OCI-LY7 (cell line): ENCODE results near the gene DTWD2. TPM values are rescaled to one million over a fixed set of nuclear protein-coding genes. Genes with fewer than 3 reads are reported as not detected.

ENCODE experiments used
- BruUV-seq: library from RNA; stranded (reverse); fragments of 400-500 nt; replicated peaks from 2 replicates; lab custom pipeline; 2021; lab: Mats Ljungman, UMichigan
- CTCF ChIA-PET: fragments of 300-600 bp; sonication (Branson Sonifier 250); formaldehyde crosslinking; loops from one replicate; lab custom pipeline; 2022; ENCODE audit warnings: antibody characterized with exemption; ENCODE audit not compliant: unreplicated experiment; lab: Charles Lee
- POLR2A ChIA-PET: fragments of 300-600 bp; sonication (Branson Sonifier 250); formaldehyde crosslinking; loops from one replicate; lab custom pipeline; 2022; ENCODE audit warnings: antibody characterized with exemption; lab: Charles Lee
- DNase-seq: peaks from one replicate; pipeline ENCODE4 v3.0.0-alpha.2; 2015; ENCODE audit warnings: low spot score
- H2AFZ ChIP-seq: fragments of 200-600 bp; sonication (generic), shearing (Covaris generic); 2 replicates; pipeline ENCODE4 v1.6.1; 2014; ENCODE audit warnings: mild to moderate bottlenecking, antibody characterized with exemption, low read length, moderate library complexity
- H3K27ac ChIP-seq: fragments of 200-600 bp; sonication (generic); 2 replicates; pipeline ENCODE4 v1.5.1; 2014; ENCODE audit warnings: mixed run types, low read depth, mild to moderate bottlenecking, moderate library complexity, low read length, inconsistent platforms; ENCODE audit not compliant: poor library complexity, severe bottlenecking
- H3K36me3 ChIP-seq: fragments of 200-600 bp; sonication (generic); 2 replicates; pipeline ENCODE4 v1.6.1; 2014; ENCODE audit warnings: mild to moderate bottlenecking, antibody characterized with exemption, low read length, moderate library complexity, mixed read lengths; ENCODE audit not compliant: insufficient read depth
- H3K4me1 ChIP-seq: fragments of 200-600 bp; sonication (generic); 2 replicates; pipeline ENCODE4 v1.5.1; 2014; ENCODE audit warnings: mild to moderate bottlenecking, low read length; ENCODE audit not compliant: insufficient read depth, poor library complexity, severe bottlenecking
- H3K4me2 ChIP-seq: fragments of 200-600 bp; sonication (generic); 2 replicates; pipeline ENCODE4 v1.6.1; 2014; ENCODE audit warnings: mild to moderate bottlenecking, low read length
- H3K4me3 ChIP-seq: fragments of 200-600 bp; sonication (generic); 2 replicates; pipeline ENCODE4 v1.5.1; 2014; ENCODE audit warnings: mild to moderate bottlenecking, low read depth, low read length; ENCODE audit not compliant: poor library complexity, severe bottlenecking
- H3K79me2 ChIP-seq: fragments of 200-600 bp; sonication (generic); 2 replicates; pipeline ENCODE4 v1.6.1; 2016; ENCODE audit warnings: low read depth, mild to moderate bottlenecking, low read length, moderate library complexity, mixed read lengths; ENCODE audit not compliant: insufficient read depth
- H3K9me2 ChIP-seq: fragments of 200-600 bp; sonication (generic); 2 replicates; pipeline ENCODE4 v1.6.1; 2016; ENCODE audit warnings: mild to moderate bottlenecking, low read length, mixed read lengths; ENCODE audit not compliant: insufficient read depth
- H3K9me3 ChIP-seq: fragments of 200-600 bp; sonication (generic); 2 replicates; pipeline ENCODE4 v1.6.1; 2014; ENCODE audit warnings: mild to moderate bottlenecking, mixed run types, low read length, mixed read lengths
- H4K20me1 ChIP-seq: fragments of 200-600 bp; sonication (generic); 2 replicates; pipeline ENCODE4 v1.6.1; 2014; ENCODE audit warnings: mild to moderate bottlenecking, antibody characterized with exemption, low read length, moderate library complexity, mixed read lengths; ENCODE audit not compliant: insufficient read depth
- EZH2phosphoT487 ChIP-seq: fragments of 200-600 bp; sonication (generic); IDR thresholded peaks from 2 replicates; pipeline ENCODE4 v1.6.1; 2018; ENCODE audit warnings: low read depth, borderline replicate concordance, mild to moderate bottlenecking, mixed run types, antibody characterized with exemption, low read length, moderate library complexity, mixed read lengths
- intact Hi-C: fragments of 100-400 bp; cut with micrococcal nuclease; formaldehyde crosslinking; loops from one replicate; pipeline ENCODE4 v1.10.0; 2022; ENCODE audit not compliant: unreplicated experiment
- total RNA-seq, 2 experiments: library from RNA; depleted of rRNA in 1 of 2; stranded (reverse); fragments of >200 nt in 1 of 2; shearing (Covaris generic) in 1 of 2; gene quantifications; 2 replicates each; pipeline ENCODE4 v1.2.3, GENCODE V29; 2014 to 2022
- TF ChIP-seq, protein P1 (sequence below): fragments of 200-600 bp; sonication (generic); conservative IDR thresholded peaks from 2 replicates; pipeline ENCODE4 v1.5.1; 2014; ENCODE audit warnings: mild to moderate bottlenecking, antibody characterized with exemption, low read length, moderate library complexity, mixed read lengths

DTWD2 gene
- total RNA-seq, 2 experiments from 2014 or later = 4.2 to 6.4 TPM

DNA sequence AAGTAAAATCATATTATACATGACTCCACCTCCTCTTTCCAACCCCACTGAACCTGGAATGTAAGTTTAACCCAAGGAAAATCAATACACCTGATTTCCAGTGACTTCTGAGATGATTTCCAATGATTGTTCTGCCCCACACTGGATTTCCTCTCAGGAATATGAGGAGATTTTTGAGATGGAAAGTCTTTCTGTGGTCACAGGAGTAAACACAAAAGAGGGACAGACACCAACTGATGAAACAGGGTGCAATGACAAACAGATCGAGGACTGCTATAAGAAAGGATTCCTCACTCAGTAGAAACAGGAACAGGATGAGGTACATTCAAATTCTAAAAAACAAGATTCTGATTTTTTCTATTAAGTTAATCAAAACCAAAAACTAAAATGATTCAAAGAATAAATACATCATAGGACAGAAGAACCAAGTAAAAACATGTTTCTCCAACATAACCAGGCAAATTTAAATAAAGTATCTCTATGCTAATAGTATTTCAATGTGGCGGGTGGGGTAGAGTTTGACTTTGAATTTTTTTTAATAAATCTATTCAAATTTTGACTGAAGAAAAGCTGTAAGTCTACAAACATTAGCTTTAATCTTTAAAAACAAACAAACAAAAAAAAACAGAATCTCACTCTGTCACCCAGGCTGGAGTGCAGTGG is 42.1 kb downstream of the DTWD2 start:
- CTCF ChIA-PET = interaction anchor here (0.5 kb wide), 1 partner anchor 1387 kb away, joined by 3 read pairs; no protein-coding TSS in a partner anchor

DNA sequence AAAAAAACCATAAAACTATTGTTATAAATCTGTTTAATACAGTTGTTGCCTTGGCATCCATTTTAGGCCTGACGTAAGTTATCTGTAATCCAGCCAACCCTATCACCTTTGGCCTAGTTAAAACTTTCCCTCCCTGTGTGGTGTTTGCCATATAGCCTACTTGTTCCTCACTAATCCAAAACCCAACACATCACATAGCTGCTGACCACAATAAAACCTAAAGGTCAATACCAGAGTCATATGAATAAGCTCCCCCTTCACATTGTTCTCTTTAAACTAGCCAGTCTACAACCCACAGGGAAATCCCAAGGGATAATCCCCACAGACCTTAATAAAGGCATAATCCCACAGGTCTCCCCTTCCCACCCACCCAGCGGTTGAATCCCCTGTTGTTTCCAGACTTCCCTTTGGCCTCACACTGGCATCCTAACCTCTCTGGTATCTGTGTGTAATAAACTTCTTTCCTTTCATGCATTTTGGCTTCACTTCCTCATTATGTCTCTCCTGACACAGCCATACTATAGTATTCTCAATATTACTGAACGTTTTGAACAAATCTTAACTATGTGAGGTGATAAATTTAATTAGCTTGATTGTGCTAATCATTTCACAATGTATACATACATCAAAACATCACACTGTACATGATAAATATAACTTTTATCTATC is 50.8 kb downstream of the DTWD2 start:
- no peaks in the 10 kb centered on the region for H3K36me3 ChIP-seq
- no peaks in the 10 kb centered on the region for H3K4me1 ChIP-seq
- H2AFZ ChIP-seq = no peak overlapping the region
- BruUV-seq = no TSS peak
- no peak overlapping the region for H3K4me2 ChIP-seq
- TF ChIP-seq, protein P1, sequence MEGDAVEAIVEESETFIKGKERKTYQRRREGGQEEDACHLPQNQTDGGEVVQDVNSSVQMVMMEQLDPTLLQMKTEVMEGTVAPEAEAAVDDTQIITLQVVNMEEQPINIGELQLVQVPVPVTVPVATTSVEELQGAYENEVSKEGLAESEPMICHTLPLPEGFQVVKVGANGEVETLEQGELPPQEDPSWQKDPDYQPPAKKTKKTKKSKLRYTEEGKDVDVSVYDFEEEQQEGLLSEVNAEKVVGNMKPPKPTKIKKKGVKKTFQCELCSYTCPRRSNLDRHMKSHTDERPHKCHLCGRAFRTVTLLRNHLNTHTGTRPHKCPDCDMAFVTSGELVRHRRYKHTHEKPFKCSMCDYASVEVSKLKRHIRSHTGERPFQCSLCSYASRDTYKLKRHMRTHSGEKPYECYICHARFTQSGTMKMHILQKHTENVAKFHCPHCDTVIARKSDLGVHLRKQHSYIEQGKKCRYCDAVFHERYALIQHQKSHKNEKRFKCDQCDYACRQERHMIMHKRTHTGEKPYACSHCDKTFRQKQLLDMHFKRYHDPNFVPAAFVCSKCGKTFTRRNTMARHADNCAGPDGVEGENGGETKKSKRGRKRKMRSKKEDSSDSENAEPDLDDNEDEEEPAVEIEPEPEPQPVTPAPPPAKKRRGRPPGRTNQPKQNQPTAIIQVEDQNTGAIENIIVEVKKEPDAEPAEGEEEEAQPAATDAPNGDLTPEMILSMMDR = no peak
- no peak for TF ChIP-seq EZH2phosphoT487
- intact Hi-C loops = no loop called here
- ChIA-PET CTCF (no interaction called here), POLR2A (interaction anchor here (0.5 to 0.7 kb wide), 3 partner anchors 11 to 1922 kb away, joined by 3 to 4 read pairs (median 3); no protein-coding TSS in a partner anchor)
- no peak for DNase-seq
- no peaks in the 10 kb centered on the region for H3K79me2 ChIP-seq
- H3K4me3 ChIP-seq = no peak overlapping the region
- H3K27ac ChIP-seq = no peak overlapping the region
- H3K9me2 ChIP-seq = no peaks in the 10 kb centered on the region
- H4K20me1 ChIP-seq = no peaks in the 10 kb centered on the region
- no peaks in the 10 kb centered on the region for H3K9me3 ChIP-seq

More for the DNA sequence above, 42.1 kb downstream of the DTWD2 start:
- Histone ChIP-seq H3K27ac (no peak overlapping the region), H3K4me2 (no peak overlapping the region), H3K9me2 (no peaks in the 10 kb centered on the region), H2AFZ (no peak overlapping the region), H3K9me3 (no peaks in the 10 kb centered on the region), H4K20me1 (no peaks in the 10 kb centered on the region), H3K36me3 (no peaks in the 10 kb centered on the region), H3K4me1 (no peaks in the 10 kb centered on the region), H3K4me3 (no peak overlapping the region), H3K79me2 (no peaks in the 10 kb centered on the region)
- TF ChIP-seq EZH2phosphoT487 = no peak
- TF ChIP-seq, protein P1 = no peak
- DNase-seq = no peak
- no TSS peak for BruUV-seq
- intact Hi-C loops = no loop called here
- POLR2A ChIA-PET = interaction anchor here (0.9 to 1.0 kb wide), 2 partner anchors 10 to 42 kb away, joined by 3 to 4 read pairs; no protein-coding TSS in a partner anchor

DNA sequence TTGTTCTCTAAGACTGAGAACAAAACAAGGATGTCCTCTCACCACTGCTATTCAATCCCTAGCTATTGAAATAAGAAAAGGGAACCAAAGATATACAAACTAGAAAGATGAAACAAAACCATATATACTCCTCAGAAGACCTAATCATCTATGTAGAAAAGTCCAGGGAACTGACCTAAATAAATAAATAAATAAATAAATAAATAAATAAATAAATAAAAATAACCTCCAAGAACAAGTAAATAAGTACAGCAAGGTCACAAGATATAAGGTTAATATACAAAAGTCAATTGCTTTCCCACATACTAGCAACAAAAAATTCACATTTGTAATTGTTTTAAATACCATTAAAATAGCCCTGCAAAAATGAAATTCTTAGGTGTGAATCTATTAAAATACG is 54.6 kb downstream of the DTWD2 start:
- BruUV-seq = no TSS peak
- intact Hi-C loops = no loop called here

More for the DNA sequence above, 54.6 kb downstream of the DTWD2 start:
- H3K36me3 ChIP-seq = no peaks in the 10 kb centered on the region
- ChIA-PET CTCF (no interaction called here), POLR2A (interaction anchor here (0.5 kb wide), 1 partner anchor 49 kb away, joined by 4 read pairs; no protein-coding TSS in a partner anchor)
- no peak overlapping the region for H3K4me3 ChIP-seq
- DNase-seq = no peak
- no peaks in the 10 kb centered on the region for H3K4me1 ChIP-seq
- no peaks in the 10 kb centered on the region for H4K20me1 ChIP-seq
- H2AFZ ChIP-seq = no peak overlapping the region
- H3K4me2 ChIP-seq = no peak overlapping the region
- H3K9me2 ChIP-seq = no peaks in the 10 kb centered on the region
- no peaks in the 10 kb centered on the region for H3K9me3 ChIP-seq
- H3K27ac ChIP-seq = no peak overlapping the region
- H3K79me2 ChIP-seq = no peaks in the 10 kb centered on the region
- TF ChIP-seq, protein P1 = no peak
- TF ChIP-seq EZH2phosphoT487 = no peak
